HG03469 (cell line): Measurements from ENCODE around the gene GATAD2B.

Experiments
- ATAC-seq: cut with Tn5 transposase; IDR thresholded peaks from one replicate; pipeline ENCODE4 v1.9.1; 2021; ENCODE audit warnings: mild to moderate bottlenecking, moderate library complexity, moderate number of reproducible peaks; ENCODE audit not compliant: unreplicated experiment

The GATAD2B gene

GRCh38 chr1:153799566-153800465 is 123.0 kb downstream of the GATAD2B start:
- no peak for ATAC-seq

DNA sequence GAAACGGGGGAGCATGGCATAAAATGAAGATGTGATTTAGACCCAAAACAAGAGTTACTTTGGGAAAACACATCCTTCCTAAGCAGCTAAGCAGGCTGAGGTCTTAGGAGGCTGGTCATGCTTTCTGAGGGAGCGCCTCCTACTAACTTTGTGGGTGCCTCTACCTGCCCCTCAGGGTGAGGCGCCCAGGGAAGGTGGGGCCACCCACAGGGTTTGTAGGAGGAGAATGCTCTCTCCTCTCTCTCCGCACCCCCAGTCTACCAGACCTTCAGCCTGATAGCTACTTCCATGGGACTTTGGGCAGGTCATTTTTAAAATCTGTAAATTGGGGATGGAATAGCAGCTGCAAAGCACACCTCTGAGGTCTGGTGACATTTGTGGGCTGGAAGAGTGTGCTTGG is 123.8 kb downstream of the GATAD2B start:
- no peak for ATAC-seq

GRCh38 chr1:153798468-153798780 is 124.3 kb downstream of the GATAD2B start:
- no peak for ATAC-seq

GRCh38 chr1:153796786-153797659 is 125.7 kb downstream of the GATAD2B start:
- ATAC-seq = no peak

DNA sequence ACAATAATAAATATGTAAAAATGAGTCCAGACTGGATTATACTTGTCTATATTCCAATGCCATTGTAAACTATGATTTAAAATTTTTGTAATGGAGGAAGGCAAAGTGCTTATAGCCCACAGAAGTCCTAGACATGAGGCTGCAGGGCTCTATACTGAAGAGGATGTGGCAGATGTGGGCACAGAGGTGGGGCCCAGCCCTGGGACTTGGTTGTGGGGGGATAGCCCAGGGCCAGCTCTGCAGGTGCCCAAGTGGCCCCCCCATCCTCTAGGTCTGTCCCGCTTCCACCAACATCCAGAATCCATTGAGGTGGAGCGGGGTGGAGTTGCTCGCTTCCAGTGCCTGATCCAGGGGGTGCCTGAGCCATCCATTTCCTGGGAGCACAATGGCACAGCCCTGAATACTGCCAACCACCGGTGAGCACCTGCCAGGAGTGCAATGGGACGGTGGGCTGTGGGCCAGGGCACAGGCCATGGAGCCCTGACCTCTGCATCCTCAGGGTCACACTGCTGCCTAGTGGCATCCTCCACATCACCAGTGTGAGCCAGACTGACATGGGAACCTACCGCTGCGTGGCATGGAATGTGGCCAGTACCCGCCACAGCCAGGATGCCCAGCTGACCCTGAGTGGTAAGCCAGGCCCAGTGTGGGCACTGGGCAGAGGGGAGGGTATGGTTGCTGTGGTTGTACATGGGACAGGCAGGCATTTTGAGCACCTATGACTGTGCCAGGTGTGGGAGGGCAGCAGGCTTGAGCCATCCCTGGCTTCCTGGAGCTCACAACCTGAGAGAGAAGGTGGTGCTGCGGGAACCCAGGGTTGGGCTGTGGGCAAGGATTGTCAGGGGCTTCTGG is 126.6 kb downstream of the GATAD2B start:
- no peak for ATAC-seq

DNA sequence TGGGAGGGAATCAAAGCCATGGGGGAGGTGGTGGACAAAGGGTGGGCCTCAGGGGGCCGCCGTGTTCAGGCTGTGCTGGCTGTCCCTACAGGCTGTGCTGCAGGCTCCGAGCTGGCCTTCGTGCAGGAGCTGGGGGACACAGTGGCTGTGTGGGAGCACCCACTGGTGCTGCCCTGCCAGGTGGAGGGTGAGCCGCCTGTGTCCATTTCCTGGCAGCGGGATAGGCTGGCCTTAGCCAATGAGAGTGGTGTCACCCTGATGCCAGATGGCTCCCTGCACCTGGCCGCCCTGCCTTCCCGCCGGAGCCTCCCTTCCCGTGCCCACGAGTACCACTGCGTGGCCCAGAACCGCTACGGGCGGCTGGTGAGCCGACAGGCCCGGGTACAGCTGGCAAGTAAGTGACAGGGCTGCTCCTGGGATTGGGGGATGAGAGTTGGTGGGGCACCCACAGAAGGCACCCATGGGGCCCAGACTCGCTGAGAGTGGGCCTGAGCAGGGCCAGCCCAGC is 127.4 kb downstream of the GATAD2B start:
- ATAC-seq = no peak

- ATAC-seq = no peak
Observed at GRCh38 chr1:153794624-153795329, 128.0 kb downstream of the GATAD2B start.

DNA sequence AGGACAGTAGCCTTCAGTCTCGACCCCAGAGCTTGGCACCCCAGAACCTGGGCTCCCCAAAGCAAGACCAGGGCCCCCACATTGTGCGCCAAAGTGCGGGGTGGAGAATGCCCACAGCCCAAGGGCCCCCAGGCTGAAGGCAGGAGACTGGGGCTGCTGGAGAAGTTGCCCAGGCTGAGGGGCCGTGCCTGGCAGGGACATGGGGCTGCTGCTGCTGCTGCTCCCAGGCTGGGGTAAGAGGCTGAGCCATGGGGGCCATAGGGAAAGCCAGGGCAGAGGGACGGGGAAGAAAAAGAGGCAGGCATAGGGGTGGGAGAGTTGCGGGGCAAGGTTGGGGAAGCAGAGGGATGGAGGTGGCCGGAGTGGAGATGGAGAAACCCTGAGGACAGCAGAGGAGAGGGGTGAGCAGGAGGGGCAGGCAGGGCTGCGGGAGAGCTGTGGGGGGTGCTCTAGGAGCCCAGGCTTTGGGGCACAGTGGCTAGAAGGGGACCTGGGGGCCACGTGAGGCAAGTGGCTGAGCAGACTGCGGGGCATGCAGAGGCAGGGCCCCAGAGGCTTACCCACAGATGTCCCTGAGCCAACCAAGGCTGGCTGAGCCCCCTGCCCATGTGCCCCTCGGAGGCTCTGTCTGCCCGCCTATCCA is 128.7 kb downstream of the GATAD2B start:
- ATAC-seq = no peak

DNA sequence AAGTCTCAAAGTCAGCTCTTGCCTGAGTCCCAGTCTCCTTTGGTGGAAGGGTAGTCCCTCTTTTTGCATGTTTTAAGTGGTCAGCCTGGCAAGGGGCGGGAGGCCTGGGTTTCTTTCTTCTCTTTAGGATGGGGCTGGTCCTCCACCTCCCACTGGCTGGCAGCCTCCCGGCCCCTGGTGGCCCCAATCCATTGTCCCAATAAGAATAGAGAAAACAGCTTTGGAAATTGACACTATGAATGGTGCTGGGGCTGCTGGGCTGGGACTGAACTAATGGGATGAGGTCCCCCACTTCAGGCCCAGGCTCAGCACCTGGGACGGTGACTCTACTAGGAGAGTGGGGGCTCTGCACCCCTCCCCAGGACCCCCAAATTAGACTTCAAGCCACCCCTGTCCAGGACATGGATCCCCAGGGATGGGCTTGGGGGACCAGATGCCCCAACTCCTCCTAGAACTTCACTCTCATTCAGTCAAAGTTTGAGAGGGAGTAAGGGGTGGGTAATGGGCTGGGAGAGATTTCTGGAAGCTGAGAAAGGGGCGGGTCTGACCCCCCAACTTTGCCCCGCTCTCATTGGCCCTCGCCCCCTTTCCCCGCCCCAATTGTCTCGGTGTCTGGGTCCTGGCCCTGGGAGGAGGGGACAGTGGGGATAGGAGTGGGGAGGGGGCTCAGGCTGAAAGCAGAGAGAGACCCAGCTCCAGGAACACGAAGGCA is 129.4 kb downstream of the GATAD2B start:
- ATAC-seq = no peak

DNA sequence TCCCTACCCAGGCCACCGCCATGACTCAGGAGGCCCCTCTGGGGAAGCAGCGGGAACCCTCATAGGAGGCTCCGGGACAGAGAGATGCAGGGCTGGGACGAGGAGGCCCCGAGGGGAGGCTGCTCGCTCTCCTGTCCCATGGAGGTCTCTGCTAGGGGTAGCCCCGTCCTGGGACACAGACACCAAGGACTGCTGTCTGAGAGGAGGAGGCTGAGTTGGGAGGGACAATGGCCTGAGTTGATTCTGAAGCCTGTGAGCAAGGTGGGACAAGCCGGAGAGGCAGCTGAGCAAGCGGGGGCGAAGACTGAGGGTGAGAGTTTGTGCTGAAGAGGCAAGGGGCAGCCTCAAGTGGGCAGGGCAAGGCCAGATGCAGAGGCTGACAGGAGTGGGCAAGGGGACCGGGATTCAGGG is 130.1 kb downstream of the GATAD2B start:
- no peak for ATAC-seq

GRCh38 chr1:153791648-153792253 is 131.0 kb downstream of the GATAD2B start:
- no peak for ATAC-seq

DNA sequence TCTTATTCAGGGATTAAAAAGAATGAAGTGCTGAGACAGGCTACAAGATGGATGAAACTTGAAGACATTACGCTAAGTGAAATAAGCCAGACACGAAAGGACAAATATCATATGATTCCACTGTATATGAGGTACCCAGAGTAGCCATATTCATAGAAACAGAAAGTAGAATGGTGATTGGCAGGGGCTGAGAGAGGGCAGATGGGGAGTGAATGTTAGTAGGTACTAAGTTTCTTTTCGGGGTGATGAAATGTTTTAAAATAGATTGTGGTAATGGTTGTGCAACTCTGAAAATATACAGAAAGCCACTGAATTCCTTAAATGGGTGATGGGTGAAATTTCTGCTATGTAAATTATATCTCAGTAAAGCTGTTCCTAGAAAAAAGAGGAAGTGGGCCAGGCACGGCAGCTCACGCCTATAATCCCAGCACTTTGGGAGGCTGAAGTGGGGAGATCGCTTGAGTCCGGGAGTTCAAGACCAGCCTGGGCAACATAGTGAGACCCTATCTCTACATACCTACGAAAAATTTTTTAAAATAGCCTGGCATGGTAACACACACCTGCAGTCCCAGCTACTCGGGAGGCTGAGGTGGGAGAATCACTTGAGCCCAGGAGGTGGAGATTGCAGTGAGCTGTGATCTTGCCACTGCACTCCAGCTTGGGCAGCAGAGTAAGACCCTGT is 131.7 kb downstream of the GATAD2B start:
- ATAC-seq = peak; percentile 63

DNA sequence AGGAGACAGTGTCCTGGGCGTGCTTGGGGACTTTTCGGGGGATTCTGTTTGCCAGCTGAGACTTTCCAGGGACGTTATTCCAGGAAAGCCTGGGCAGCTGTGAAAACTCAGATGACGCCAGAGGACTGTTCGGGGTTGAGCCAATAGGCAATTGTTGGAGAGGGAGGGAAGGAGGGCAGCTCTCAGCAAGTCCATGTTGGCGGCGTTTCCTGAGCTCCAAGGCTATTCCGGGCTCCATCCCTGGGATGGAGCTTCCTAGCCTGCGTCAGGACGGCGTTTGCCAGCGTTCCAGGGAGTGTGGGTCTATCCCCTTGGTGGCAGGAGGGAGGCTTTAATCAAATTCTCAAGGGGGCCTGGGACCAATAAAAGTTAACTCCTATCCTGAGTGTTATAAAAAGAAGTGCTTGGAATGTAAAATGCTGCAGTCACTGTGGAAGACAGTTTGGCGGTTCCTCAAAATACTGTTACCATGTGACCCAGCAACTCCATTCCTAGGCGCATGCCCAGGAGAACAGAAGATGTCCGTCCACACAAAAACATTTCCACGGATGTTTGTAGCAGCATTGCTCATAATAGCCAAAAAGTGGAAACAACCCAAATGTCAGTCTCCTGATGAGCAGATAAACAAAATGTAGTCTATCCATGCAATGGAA is 132.3 kb downstream of the GATAD2B start:
- ATAC-seq = peak; percentile 6

DNA sequence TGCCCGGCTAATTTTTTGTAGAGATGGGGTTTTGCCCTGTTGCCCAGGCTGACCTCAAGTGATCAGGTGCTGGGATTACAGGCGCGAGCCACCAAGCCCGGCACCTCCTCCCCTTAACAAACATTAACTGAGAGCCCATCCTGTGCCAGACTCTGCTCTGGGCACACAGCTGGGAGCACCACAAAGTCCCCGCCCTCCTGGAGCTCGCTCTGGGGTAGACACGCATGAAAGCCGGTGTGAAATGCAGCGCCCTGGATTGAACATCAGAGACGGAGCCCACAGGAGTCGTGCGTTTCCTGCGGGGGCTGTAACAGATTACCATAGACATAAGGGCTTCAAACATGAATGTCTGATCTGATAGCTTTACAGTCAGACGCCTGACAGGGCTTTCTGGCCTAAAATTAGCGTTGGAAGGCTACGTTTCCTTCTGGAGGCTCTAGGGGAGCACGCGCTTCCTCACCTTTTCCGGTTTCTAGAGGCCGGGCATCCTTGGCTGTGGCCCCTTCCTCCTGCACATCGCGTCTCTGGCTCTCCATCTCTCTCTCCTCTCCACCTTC is 133.2 kb downstream of the GATAD2B start:
- no peak for ATAC-seq

DNA sequence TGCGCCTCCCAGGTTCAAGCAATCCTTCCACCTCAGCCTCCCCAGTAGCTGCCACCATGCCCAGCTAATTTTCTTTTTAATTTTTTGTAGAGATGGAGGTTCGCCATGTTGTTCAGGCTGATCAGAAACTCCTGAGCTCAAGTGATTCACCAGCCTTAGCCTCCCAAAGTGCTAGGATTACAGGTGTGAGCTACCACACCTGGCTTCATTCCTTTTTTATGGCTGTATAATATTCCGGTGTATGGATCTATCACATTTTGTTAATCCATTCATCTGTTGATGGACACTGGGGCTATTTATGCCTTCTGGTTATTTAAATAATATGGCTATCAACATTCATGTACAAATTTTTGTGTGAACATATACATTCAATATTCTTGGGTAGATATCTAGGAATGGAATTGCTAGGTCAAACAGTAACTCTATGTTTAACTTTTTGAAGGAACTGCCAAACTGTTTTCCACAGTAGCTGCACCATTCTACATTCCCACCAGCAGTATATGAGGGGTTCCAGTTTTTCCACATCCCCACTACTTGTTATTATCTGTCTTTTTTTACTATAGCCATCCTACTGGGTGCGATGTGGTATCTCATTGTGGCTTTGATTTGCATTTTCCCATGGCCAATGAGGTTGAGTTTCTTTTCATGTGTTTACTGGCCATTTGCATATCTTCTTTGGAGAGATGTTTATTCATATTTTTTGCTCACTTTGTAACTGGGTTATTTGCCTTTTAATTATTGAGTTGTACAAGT is 136.6 kb downstream of the GATAD2B start:
- no peak for ATAC-seq
